ENCODE data around the gene NAPB.

NAPB gene

GRCh38 chr20:23379772-23380171, 41.5 kb downstream of the NAPB start:
- H3K9ac ChIP-seq (ENCODE audit: low read length), result no peak overlapping the region
- peaks cover 69% of the 10 kb centered on the region for H3K36me3 ChIP-seq (ENCODE audit: control insufficient read depth, insufficient read depth, low read length)
- H3K9me3 ChIP-seq (ENCODE audit: control insufficient read depth, insufficient read depth, low read depth, low read length), result no peaks in the 10 kb centered on the region
- H3K27ac ChIP-seq (ENCODE audit: low read depth, low read length), result no peak overlapping the region
- no peak overlapping the region for H3K4me3 ChIP-seq (ENCODE audit: low read depth, low read length)
- H3K27me3 ChIP-seq (ENCODE audit: control insufficient read depth, insufficient read depth, low read length), result no peaks in the 10 kb centered on the region
- H3K4me1 ChIP-seq (ENCODE audit: control insufficient read depth, insufficient read depth, low read length), result no peaks in the 10 kb centered on the region

GRCh38 chr20:23375827-23376226, 45.5 kb downstream of the NAPB start:
- peaks cover 86% of the 10 kb centered on the region for H3K36me3 ChIP-seq (ENCODE audit: control insufficient read depth, insufficient read depth, low read length)
- no peak overlapping the region for H3K9ac ChIP-seq (ENCODE audit: low read length)
- no peak overlapping the region for H3K4me3 ChIP-seq (ENCODE audit: low read depth, low read length)
- H3K9me3 ChIP-seq (ENCODE audit: control insufficient read depth, insufficient read depth, low read depth, low read length), result no peaks in the 10 kb centered on the region
- no peaks in the 10 kb centered on the region for H3K27me3 ChIP-seq (ENCODE audit: control insufficient read depth, insufficient read depth, low read length)
- no peak overlapping the region for H3K27ac ChIP-seq (ENCODE audit: low read depth, low read length)
- no peaks in the 10 kb centered on the region for H3K4me1 ChIP-seq (ENCODE audit: control insufficient read depth, insufficient read depth, low read length)

GRCh38 chr20:23374441-23374840, 46.8 kb downstream of the NAPB start:
- no peaks in the 10 kb centered on the region for H3K27me3 ChIP-seq (ENCODE audit: control insufficient read depth, insufficient read depth, low read length)
- peaks cover 89% of the 10 kb centered on the region for H3K36me3 ChIP-seq (ENCODE audit: control insufficient read depth, insufficient read depth, low read length)
- H3K9ac ChIP-seq (ENCODE audit: low read length), result no peak overlapping the region
- H3K4me3 ChIP-seq (ENCODE audit: low read depth, low read length), result no peak overlapping the region
- no peak overlapping the region for H3K27ac ChIP-seq (ENCODE audit: low read depth, low read length)
- no peaks in the 10 kb centered on the region for H3K9me3 ChIP-seq (ENCODE audit: control insufficient read depth, insufficient read depth, low read depth, low read length)
- no peaks in the 10 kb centered on the region for H3K4me1 ChIP-seq (ENCODE audit: control insufficient read depth, insufficient read depth, low read length)

GRCh38 chr20:23371496-23371895, 49.8 kb downstream of the NAPB start:
- Histone ChIP-seq H3K9me3 (ENCODE audit: control insufficient read depth, insufficient read depth, low read depth, low read length) (no peaks in the 10 kb centered on the region), H3K9ac (ENCODE audit: low read length) (no peak overlapping the region), H3K4me3 (ENCODE audit: low read depth, low read length) (no peak overlapping the region), H3K27ac (ENCODE audit: low read depth, low read length) (no peak overlapping the region), H3K36me3 (ENCODE audit: control insufficient read depth, insufficient read depth, low read length) (peaks cover 86% of the 10 kb centered on the region), H3K27me3 (ENCODE audit: control insufficient read depth, insufficient read depth, low read length) (no peaks in the 10 kb centered on the region), H3K4me1 (ENCODE audit: control insufficient read depth, insufficient read depth, low read length) (no peaks in the 10 kb centered on the region)

DNA sequence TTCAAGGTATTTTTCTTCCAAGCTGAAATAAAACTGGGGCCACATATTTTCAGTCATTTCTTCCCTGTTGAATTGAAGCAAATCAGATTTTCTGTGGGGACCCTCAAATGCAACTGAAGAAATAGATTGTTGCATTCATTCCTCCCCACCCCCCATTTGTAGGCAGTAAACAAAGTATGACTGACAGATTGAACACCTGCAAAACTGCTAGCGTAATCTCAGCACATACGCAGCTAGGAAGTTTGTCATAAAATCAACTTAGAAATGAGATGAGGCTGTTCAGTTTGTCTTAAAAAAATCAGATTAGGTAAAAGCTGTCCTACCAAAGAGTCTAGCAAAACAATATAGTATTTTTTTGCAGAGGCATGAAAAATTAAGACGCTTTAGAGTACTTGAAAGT, 50.4 kb downstream of the NAPB start:
- H3K36me3 ChIP-seq (ENCODE audit: control insufficient read depth, insufficient read depth, low read length), result peaks cover 81% of the 10 kb centered on the region
- no peaks in the 10 kb centered on the region for H3K4me1 ChIP-seq (ENCODE audit: control insufficient read depth, insufficient read depth, low read length)
- no peaks in the 10 kb centered on the region for H3K27me3 ChIP-seq (ENCODE audit: control insufficient read depth, insufficient read depth, low read length)
- H3K27ac ChIP-seq (ENCODE audit: low read depth, low read length), result no peak overlapping the region
- H3K4me3 ChIP-seq (ENCODE audit: low read depth, low read length), result no peak overlapping the region
- no peaks in the 10 kb centered on the region for H3K9me3 ChIP-seq (ENCODE audit: control insufficient read depth, insufficient read depth, low read depth, low read length)
- H3K9ac ChIP-seq (ENCODE audit: low read length), result no peak overlapping the region

DNA sequence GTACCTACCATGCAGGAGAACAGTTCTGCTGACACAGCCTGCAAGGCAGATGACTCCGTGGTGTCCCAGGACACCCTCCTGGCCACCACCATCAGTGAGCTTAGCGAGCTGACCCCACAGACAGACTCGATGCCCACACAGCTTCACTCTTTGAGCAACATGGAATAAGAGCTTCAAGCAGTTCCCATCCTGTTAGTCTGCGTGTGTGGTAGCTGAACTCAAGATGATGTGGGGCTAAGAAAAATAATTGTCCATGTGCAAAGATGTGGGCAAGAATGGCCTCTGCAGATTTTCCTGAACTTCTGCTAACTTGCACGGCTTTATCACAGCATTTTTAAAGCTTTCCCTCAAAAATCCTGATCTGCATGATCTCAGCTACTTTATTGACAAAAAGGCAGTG, 51.0 kb downstream of the NAPB start:
- no peak overlapping the region for H3K27ac ChIP-seq (ENCODE audit: low read depth, low read length)
- no peaks in the 10 kb centered on the region for H3K4me1 ChIP-seq (ENCODE audit: control insufficient read depth, insufficient read depth, low read length)
- no peaks in the 10 kb centered on the region for H3K9me3 ChIP-seq (ENCODE audit: control insufficient read depth, insufficient read depth, low read depth, low read length)
- H3K27me3 ChIP-seq (ENCODE audit: control insufficient read depth, insufficient read depth, low read length), result no peaks in the 10 kb centered on the region
- H3K4me3 ChIP-seq (ENCODE audit: low read depth, low read length), result no peak overlapping the region
- H3K9ac ChIP-seq (ENCODE audit: low read length), result no peak overlapping the region
- peaks cover 80% of the 10 kb centered on the region for H3K36me3 ChIP-seq (ENCODE audit: control insufficient read depth, insufficient read depth, low read length)

DNA sequence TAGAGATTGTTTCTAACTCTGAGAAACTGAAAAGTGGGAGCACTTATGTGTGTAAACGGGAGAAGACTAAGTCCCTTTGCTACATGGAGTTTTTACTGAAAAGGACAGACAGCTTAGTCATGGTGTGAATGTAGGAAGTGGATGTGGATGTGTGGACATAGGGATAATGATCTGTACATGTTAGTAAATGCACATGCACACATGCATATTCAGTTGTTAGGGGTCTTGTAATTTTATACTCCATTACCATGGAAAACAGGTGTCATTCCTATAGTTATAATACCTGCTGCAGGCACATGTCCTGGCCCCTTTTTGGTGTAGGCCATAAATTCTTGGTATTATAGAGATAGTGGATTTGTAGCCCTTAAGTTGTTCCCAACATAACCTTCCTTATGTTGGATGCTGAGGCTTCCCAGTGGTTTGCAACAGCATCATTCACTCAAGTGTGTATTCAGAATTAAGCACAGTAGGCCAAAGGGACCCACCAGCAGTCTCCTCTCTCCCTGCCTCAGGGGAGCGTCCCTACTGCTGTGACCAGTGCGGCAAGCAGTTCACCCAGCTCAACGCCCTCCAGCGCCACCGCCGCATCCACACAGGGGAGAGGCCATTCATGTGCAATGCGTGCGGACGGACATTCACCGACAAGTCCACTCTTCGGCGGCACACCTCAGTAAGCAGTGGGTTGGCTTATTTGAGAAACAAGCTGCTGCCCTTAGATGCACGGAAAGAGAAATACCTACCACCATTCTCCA, 52.0 kb downstream of the NAPB start:
- Histone ChIP-seq H3K27ac (ENCODE audit: low read depth, low read length) (no peak overlapping the region), H3K36me3 (ENCODE audit: control insufficient read depth, insufficient read depth, low read length) (peaks cover 83% of the 10 kb centered on the region), H3K4me1 (ENCODE audit: control insufficient read depth, insufficient read depth, low read length) (no peaks in the 10 kb centered on the region), H3K27me3 (ENCODE audit: control insufficient read depth, insufficient read depth, low read length) (no peaks in the 10 kb centered on the region), H3K9me3 (ENCODE audit: control insufficient read depth, insufficient read depth, low read depth, low read length) (no peaks in the 10 kb centered on the region), H3K9ac (ENCODE audit: low read length) (no peak overlapping the region), H3K4me3 (ENCODE audit: low read depth, low read length) (no peak overlapping the region)

GRCh38 chr20:23368316-23369071, 52.8 kb downstream of the NAPB start:
- peaks cover 77% of the 10 kb centered on the region for H3K36me3 ChIP-seq (ENCODE audit: control insufficient read depth, insufficient read depth, low read length)

GRCh38 chr20:23367770-23368169, 53.5 kb downstream of the NAPB start:
- no peak overlapping the region for H3K27ac ChIP-seq (ENCODE audit: low read depth, low read length)
- no peak overlapping the region for H3K4me3 ChIP-seq (ENCODE audit: low read depth, low read length)
- no peak overlapping the region for H3K9ac ChIP-seq (ENCODE audit: low read length)
- H3K9me3 ChIP-seq (ENCODE audit: control insufficient read depth, insufficient read depth, low read depth, low read length), result no peaks in the 10 kb centered on the region
- peaks cover 70% of the 10 kb centered on the region for H3K36me3 ChIP-seq (ENCODE audit: control insufficient read depth, insufficient read depth, low read length)
- H3K4me1 ChIP-seq (ENCODE audit: control insufficient read depth, insufficient read depth, low read length), result peaks cover 6% of the 10 kb centered on the region
- H3K27me3 ChIP-seq (ENCODE audit: control insufficient read depth, insufficient read depth, low read length), result no peaks in the 10 kb centered on the region

More at GRCh38 chr20:23368316-23369071, 52.8 kb downstream of the NAPB start:
- Histone ChIP-seq H3K9ac (ENCODE audit: low read length) (no peak overlapping the region), H3K9me3 (ENCODE audit: control insufficient read depth, insufficient read depth, low read depth, low read length) (no peaks in the 10 kb centered on the region), H3K4me1 (ENCODE audit: control insufficient read depth, insufficient read depth, low read length) (no peaks in the 10 kb centered on the region), H3K27ac (ENCODE audit: low read depth, low read length) (no peak overlapping the region), H3K4me3 (ENCODE audit: low read depth, low read length) (no peak overlapping the region), H3K27me3 (ENCODE audit: control insufficient read depth, insufficient read depth, low read length) (no peaks in the 10 kb centered on the region)

DNA sequence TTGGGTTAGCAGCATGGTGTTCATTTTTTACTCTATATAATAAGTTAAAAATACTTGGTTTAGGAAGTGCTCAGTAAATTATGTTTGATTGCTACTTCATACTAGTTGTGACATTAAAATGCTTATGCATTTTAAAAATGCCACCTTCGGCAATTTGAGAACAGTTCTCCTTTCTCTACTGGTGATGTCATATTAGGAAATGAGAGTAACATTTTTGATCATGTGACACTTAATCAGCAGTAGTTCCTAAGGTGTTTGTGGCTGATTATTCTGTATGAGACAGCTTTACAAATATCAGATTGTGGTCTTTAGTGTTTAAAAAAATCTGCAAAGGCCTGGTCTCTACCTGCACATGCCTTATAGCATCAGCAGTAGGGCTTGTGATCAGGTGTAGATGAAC, 54.9 kb downstream of the NAPB start:
- no peak overlapping the region for H3K4me3 ChIP-seq (ENCODE audit: low read depth, low read length)
- H3K4me1 ChIP-seq (ENCODE audit: control insufficient read depth, insufficient read depth, low read length), result peaks cover 7% of the 10 kb centered on the region
- no peak overlapping the region for H3K9ac ChIP-seq (ENCODE audit: low read length)
- peaks cover 56% of the 10 kb centered on the region for H3K36me3 ChIP-seq (ENCODE audit: control insufficient read depth, insufficient read depth, low read length)
- H3K9me3 ChIP-seq (ENCODE audit: control insufficient read depth, insufficient read depth, low read depth, low read length), result no peaks in the 10 kb centered on the region
- H3K27ac ChIP-seq (ENCODE audit: low read depth, low read length), result no peak overlapping the region
- no peaks in the 10 kb centered on the region for H3K27me3 ChIP-seq (ENCODE audit: control insufficient read depth, insufficient read depth, low read length)

DNA sequence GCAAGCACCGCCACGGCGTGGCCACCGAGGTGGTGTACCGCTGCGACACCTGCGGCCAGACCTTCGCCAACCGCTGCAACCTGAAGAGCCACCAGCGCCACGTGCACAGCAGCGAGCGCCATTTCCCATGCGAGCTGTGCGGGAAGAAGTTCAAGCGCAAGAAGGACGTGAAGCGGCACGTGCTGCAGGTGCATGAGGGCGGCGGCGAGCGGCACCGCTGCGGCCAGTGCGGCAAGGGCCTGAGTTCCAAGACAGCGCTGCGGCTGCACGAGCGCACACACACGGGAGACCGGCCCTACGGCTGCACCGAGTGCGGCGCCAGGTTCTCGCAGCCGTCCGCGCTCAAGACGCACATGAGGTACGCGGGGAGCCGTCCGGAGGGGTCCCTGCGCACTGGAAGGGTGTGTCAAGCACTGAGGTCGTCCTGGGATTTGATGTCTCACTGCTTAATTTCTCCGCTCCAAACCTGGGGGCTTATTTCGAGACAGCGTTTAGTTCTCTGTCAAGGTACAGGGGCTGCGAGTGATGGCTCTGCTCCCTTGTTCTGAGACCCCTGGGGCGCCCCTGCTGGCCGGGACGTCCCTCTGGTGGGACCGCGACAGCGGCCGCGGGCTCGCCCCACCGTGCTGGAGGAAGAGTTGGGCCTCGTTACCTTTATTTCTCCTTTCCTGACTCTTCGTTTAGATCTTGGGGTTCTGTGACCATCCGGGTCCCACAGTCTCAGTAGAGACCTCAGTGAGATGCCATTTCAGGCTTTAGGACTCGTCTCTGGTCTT, 55.7 kb downstream of the NAPB start:
- Histone ChIP-seq H3K4me3 (ENCODE audit: low read depth, low read length) (no peak overlapping the region), H3K27me3 (ENCODE audit: control insufficient read depth, insufficient read depth, low read length) (no peaks in the 10 kb centered on the region), H3K9ac (ENCODE audit: low read length) (no peak overlapping the region), H3K9me3 (ENCODE audit: control insufficient read depth, insufficient read depth, low read depth, low read length) (no peaks in the 10 kb centered on the region), H3K27ac (ENCODE audit: low read depth, low read length) (no peak overlapping the region), H3K36me3 (ENCODE audit: control insufficient read depth, insufficient read depth, low read length) (peaks cover 48% of the 10 kb centered on the region), H3K4me1 (ENCODE audit: control insufficient read depth, insufficient read depth, low read length) (peaks cover 7% of the 10 kb centered on the region)

Measured in HUES6 (cell line).